GM23248 (cell line): ENCODE data around the gene RASGEF1B. TPM values are rescaled to one million over a fixed set of nuclear protein-coding genes. Genes with fewer than 3 reads are reported as not detected.

Source experiments
- DNase-seq: peaks from one replicate; pipeline ENCODE4 v3.0.0-alpha.2; 2015
- H2AFZ ChIP-seq: fragments of 200-600 bp; sonication (generic); 2 replicates; pipeline ENCODE4 v1.6.1; 2016; ENCODE audit warnings: antibody characterized with exemption
- H3F3A ChIP-seq: fragments of 200-600 bp; sonication (generic); 2 replicates; pipeline ENCODE4 v1.6.1; 2016; ENCODE audit warnings: mild to moderate bottlenecking, antibody characterized with exemption, mixed run types; ENCODE audit not compliant: insufficient read depth
- H3K27ac ChIP-seq: fragments of 200-600 bp; sonication (generic); 2 replicates; pipeline ENCODE4 v1.5.1; 2016; ENCODE audit warnings: mild to moderate bottlenecking
- H3K27me3 ChIP-seq: fragments of 200-600 bp; sonication (generic); replicated peaks from 2 replicates; pipeline ENCODE4 v1.6.1; 2016; ENCODE audit warnings: mild to moderate bottlenecking; ENCODE audit not compliant: insufficient read depth
- H3K36me3 ChIP-seq: fragments of 200-600 bp; sonication (generic); 2 replicates; pipeline ENCODE4 v1.6.1; 2016; ENCODE audit warnings: low read depth, mild to moderate bottlenecking
- H3K4me1 ChIP-seq: fragments of 200-600 bp; sonication (generic); 2 replicates; pipeline ENCODE4 v1.6.1; 2016; ENCODE audit warnings: mild to moderate bottlenecking; ENCODE audit not compliant: insufficient read depth
- H3K4me2 ChIP-seq: fragments of 200-600 bp; sonication (generic); one replicate; pipeline ENCODE4 v1.6.1; 2016; ENCODE audit warnings: mild to moderate bottlenecking; ENCODE audit not compliant: unreplicated experiment
- H3K4me3 ChIP-seq: fragments of 200-600 bp; sonication (generic); 2 replicates; pipeline ENCODE4 v1.5.1; 2016; ENCODE audit warnings: mild to moderate bottlenecking
- H3K79me2 ChIP-seq: fragments of 200-600 bp; sonication (generic); 2 replicates; pipeline ENCODE4 v1.6.1; 2016; ENCODE audit warnings: mild to moderate bottlenecking; ENCODE audit not compliant: insufficient read depth
- H3K9ac ChIP-seq: fragments of 200-600 bp; sonication (generic); 2 replicates; pipeline ENCODE4 v1.6.1; 2016; ENCODE audit warnings: mild to moderate bottlenecking
- H3K9me2 ChIP-seq: fragments of 200-600 bp; sonication (generic); 2 replicates; pipeline ENCODE4 v1.6.1; 2016; ENCODE audit warnings: mixed run types, mild to moderate bottlenecking, moderate library complexity; ENCODE audit not compliant: insufficient read depth
- H3K9me3 ChIP-seq: fragments of 200-600 bp; sonication (generic); one replicate; pipeline ENCODE4 v1.6.1; 2017; ENCODE audit warnings: low read depth
- H4K20me1 ChIP-seq: fragments of 200-600 bp; sonication (generic); 2 replicates; pipeline ENCODE4 v1.6.0; 2016; ENCODE audit not compliant: insufficient read depth
- EZH2 ChIP-seq: fragments of 200-600 bp; sonication (generic); IDR thresholded peaks from 2 replicates; pipeline ENCODE4 v1.6.1; 2018; ENCODE audit warnings: antibody characterized with exemption, mild to moderate bottlenecking; ENCODE audit not compliant: insufficient read depth, poor library complexity, severe bottlenecking
- EZH2phosphoT487 ChIP-seq: fragments of 200-600 bp; sonication (generic); IDR thresholded peaks from 2 replicates; pipeline ENCODE4 v1.6.1; 2018; ENCODE audit warnings: antibody characterized with exemption, moderate library complexity, mild to moderate bottlenecking, low read depth; ENCODE audit not compliant: insufficient read depth
- WGBS, 2 experiments: methylation state at CpG; one replicate each; pipeline ENCODE4 v1.1.6; 2015 to 2017; ENCODE audit warnings: low lambda C conversion rate in 2 of 2, low coverage in 1 of 2; ENCODE audit errors: missing lambda C conversion rate in 2 of 2; 5-methylcytosine and 5-hydroxymethylcytosine counted together
- in situ Hi-C: fragments of 300-500 bp; cut with MboI; formaldehyde crosslinking; loops from 2 replicates; pipeline ENCODE4 v1.15.0; 2020
- polyA plus RNA-seq: library from polyadenylated mRNA; unstranded; fragments of >200 nt; fragmentation: Nextera tagmentation; extraction: Ambion mirVana; gene quantifications from 2 replicates; pipeline ENCODE4 v1.2.1, GENCODE V29; 2016
- total RNA-seq: library from RNA; depleted of rRNA; stranded (reverse); fragments of >200 nt; shearing (Covaris generic); gene quantifications from 2 replicates; pipeline ENCODE4 v1.2.3, GENCODE V29; 2014

Gene RASGEF1B
- total and polyA plus RNA-seq, 2 experiments from 2014 or later, result 0.09 TPM; not detected in 1

DNA sequence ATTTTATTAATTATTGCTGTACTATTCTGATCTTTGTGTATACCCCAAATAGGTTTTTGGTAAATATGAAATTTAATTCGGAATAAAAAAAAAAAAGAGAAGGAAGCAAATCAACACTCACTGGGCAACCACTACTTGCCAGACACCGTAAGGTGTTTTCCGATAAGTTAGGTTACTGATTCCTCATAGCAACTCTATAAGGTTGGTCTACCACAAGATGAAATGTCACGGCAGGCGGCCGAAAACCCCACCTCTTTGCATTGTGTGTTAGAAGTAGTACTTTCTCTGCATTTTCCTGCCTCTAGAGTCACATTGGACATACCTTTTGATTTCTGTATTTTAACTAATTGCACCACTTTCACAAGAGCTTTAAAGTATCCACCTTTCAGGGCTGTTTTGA is 44.5 kb upstream of the RASGEF1B start:
- H3K9ac ChIP-seq, result no peak overlapping the region
- no peak overlapping the region for H3K27ac ChIP-seq
- H4K20me1 ChIP-seq, result no peaks in the 10 kb centered on the region
- no peak for TF ChIP-seq EZH2phosphoT487
- TF ChIP-seq EZH2, result no peak
- H2AFZ ChIP-seq, result no peak overlapping the region
- no peak overlapping the region for H3K4me3 ChIP-seq
- WGBS, 2 experiments, result 73 to 78% methylated on average over 6 of the region's 6 CpGs
- no peaks in the 10 kb centered on the region for H3K79me2 ChIP-seq
- H3K9me2 ChIP-seq, result no peaks in the 10 kb centered on the region
- H3K27me3 ChIP-seq, result no peaks in the 10 kb centered on the region; the same call in 1 of the 2 replicates
- H3K9me3 ChIP-seq, result no peaks in the 10 kb centered on the region
- in situ Hi-C loops, result no loop called here
- no peak overlapping the region for H3K4me2 ChIP-seq
- no peaks in the 10 kb centered on the region for H3F3A ChIP-seq
- no peak for DNase-seq
- no peaks in the 10 kb centered on the region for H3K4me1 ChIP-seq
- H3K36me3 ChIP-seq, result no peaks in the 10 kb centered on the region

DNA sequence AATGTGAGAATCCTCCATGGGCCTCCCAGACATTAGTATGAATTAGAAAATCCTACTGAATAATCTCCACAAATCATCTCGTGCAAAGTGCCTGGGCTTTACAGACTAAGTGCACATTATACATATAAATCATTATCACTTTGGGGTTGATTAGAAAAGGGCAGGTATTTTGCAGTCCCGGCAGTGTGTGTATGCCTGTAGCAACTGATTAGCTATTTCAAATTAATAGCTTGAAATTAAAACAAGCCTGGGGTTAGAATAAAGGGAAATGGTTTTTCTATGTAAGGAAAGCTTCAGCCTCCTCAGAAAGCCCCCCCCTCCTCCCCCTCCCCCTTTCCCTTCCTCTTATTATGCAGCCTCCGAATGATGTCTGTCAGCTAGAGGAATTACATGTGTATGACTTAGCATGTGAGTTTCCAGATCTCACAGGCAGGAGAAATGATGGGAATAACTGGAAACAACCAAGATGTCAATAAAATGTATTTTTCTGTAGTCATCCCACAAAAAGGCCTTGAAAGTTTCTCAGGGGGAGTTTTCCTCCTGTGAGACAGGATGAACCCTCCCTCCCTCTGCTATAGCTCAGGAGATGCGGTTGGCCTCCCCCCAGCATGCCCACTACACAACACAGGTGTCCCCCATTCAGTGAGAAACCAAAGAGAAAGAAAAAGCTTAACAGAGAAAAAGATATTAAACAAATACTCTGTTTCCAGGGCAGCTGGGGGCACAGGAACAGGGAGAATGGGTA is 41.2 kb upstream of the RASGEF1B start:
- H3K27ac ChIP-seq, result no peak overlapping the region
- H3K9ac ChIP-seq, result no peak overlapping the region
- no peaks in the 10 kb centered on the region for H3K9me3 ChIP-seq
- no peaks in the 10 kb centered on the region for H3F3A ChIP-seq
- TF ChIP-seq EZH2 (no peak), EZH2phosphoT487 (no peak)
- no peak overlapping the region for H2AFZ ChIP-seq
- WGBS, 2 experiments, result 39 to 48% methylated on average over 4 of the region's 4 CpGs
- H3K36me3 ChIP-seq, result no peaks in the 10 kb centered on the region
- H4K20me1 ChIP-seq, result no peaks in the 10 kb centered on the region
- no peak overlapping the region for H3K4me3 ChIP-seq
- no peak overlapping the region for H3K4me2 ChIP-seq
- no peak for DNase-seq
- no peaks in the 10 kb centered on the region for H3K79me2 ChIP-seq
- no peaks in the 10 kb centered on the region; the same call in 1 of the 2 replicates for H3K27me3 ChIP-seq
- in situ Hi-C loops, result no loop called here
- H3K4me1 ChIP-seq, result no peaks in the 10 kb centered on the region
- no peaks in the 10 kb centered on the region for H3K9me2 ChIP-seq

DNA sequence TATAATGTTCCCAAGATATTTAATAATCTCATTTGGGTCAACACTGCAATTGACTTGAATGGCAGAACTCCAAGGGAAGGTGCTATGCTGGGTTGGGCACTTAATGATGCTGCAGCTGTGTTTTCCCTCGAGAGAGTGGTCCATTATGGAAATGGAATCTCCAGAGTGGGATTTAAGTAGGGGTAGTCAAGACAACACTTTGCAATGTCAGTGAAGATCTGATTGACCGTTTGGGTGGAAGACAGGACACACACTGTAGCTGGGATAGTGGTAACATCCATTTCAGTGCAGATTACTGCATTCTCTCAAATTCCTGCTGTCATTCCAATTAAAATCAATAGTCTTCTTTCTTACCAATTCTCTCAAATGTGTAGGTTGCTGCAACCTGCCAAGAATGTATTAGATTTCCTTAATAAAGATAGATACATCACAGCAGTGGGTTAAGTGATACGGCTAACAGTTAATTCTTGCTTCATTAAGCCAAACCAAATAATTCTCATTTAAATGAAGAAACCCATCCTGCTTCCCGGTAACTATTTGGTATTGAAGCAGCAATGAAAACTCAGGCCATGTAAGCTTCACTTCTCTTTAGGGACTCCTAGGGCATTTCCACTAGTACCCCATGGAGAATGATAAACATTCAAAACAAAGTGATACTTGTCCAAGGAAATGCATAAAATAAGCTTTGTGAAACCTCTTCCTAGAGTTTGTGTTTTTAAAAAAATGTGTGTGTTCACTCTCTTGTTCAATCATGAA is 40.5 kb upstream of the RASGEF1B start:
- no peak overlapping the region for H3K4me3 ChIP-seq
- WGBS, 2 experiments, result 33 to 39% methylated on average over 4 of the region's 4 CpGs

DNA sequence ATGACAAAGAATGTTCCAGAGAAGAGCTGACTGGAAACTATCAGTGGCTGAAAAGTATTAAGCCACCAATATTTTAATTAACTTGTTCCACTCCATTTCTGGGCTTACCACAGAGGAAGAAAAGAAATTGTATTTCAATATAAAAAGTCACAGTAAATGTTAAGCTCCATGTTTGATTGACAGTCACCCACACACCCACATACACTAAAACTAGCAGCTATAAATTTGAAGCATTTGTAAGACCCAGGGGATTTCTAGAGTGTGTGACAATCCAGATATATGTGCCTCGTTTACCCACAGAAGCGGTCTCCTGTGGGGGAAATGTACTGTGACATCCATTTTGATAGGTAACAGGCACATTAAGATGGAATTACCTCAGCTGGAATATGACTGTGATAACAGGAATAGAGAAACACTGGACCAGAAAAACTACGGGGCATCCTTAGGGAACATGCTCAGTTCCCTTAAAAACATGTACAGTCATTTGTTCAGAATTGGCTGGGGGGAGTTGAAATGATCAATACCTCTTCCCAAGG is 39.0 kb upstream of the RASGEF1B start:
- Histone ChIP-seq H3K4me2 (no peak overlapping the region), H3K9me3 (no peaks in the 10 kb centered on the region), H3K4me3 (no peak overlapping the region), H3F3A (no peaks in the 10 kb centered on the region), H3K9ac (no peak overlapping the region), H3K36me3 (no peaks in the 10 kb centered on the region), H4K20me1 (no peaks in the 10 kb centered on the region), H2AFZ (no peak overlapping the region), H3K9me2 (no peaks in the 10 kb centered on the region), H3K27ac (no peak overlapping the region), H3K4me1 (no peaks in the 10 kb centered on the region), H3K79me2 (no peaks in the 10 kb centered on the region), H3K27me3 (no peaks in the 10 kb centered on the region; the same call in 1 of the 2 replicates)
- in situ Hi-C loops, result no loop called here
- 58% methylated on average over 3 of the region's 3 CpGs for WGBS, 2 experiments
- no peak for DNase-seq
- no peak for TF ChIP-seq EZH2phosphoT487
- TF ChIP-seq EZH2, result no peak

More for the DNA sequence above, 40.5 kb upstream of the RASGEF1B start:
- Histone ChIP-seq H3F3A (no peaks in the 10 kb centered on the region), H3K27ac (no peak overlapping the region), H3K4me2 (no peak overlapping the region), H3K9me2 (no peaks in the 10 kb centered on the region), H3K9ac (no peak overlapping the region), H4K20me1 (no peaks in the 10 kb centered on the region), H3K4me1 (no peaks in the 10 kb centered on the region), H2AFZ (no peak overlapping the region), H3K79me2 (no peaks in the 10 kb centered on the region), H3K27me3 (no peaks in the 10 kb centered on the region; the same call in 1 of the 2 replicates), H3K9me3 (no peaks in the 10 kb centered on the region), H3K36me3 (no peaks in the 10 kb centered on the region)
- no peak for DNase-seq
- TF ChIP-seq EZH2 (no peak), EZH2phosphoT487 (no peak)
- in situ Hi-C loops, result no loop called here
